CD4-positive, alpha-beta T cell treated with Interferon gamma for 1 hour (primary cell): ENCODE results near the gene TRIP13.

Source experiments
- DNase-seq: peaks from one replicate; pipeline ENCODE4 v3.0.0-alpha.2; 2020

The TRIP13 gene

GRCh38 chr5:943201-943917 is 50.7 kb downstream of the TRIP13 start:
- no peak for DNase-seq

GRCh38 chr5:943918-944620 is 51.4 kb downstream of the TRIP13 start:
- DNase-seq: no peak

- DNase-seq: no peak
These were observed 51.9 kb downstream of the TRIP13 start for GRCh38 chr5:944621-944927.

- no peak for DNase-seq
These were observed 52.5 kb downstream of the TRIP13 start for GRCh38 chr5:944992-945685.

GRCh38 chr5:945691-946551 is 53.2 kb downstream of the TRIP13 start:
- DNase-seq: no peak

- no peak for DNase-seq
These were observed 54.3 kb downstream of the TRIP13 start for GRCh38 chr5:946720-947625.

- no peak for DNase-seq
These were observed 55.2 kb downstream of the TRIP13 start for GRCh38 chr5:947626-948471.

GRCh38 chr5:948472-949274 is 56.0 kb downstream of the TRIP13 start:
- no peak for DNase-seq

- no peak for DNase-seq
These were observed 56.5 kb downstream of the TRIP13 start for GRCh38 chr5:949275-949543.

GRCh38 chr5:949815-950560 is 57.3 kb downstream of the TRIP13 start:
- no peak for DNase-seq

GRCh38 chr5:951940-952596 is 59.4 kb downstream of the TRIP13 start:
- no peak for DNase-seq

- no peak for DNase-seq
These were observed 60.0 kb downstream of the TRIP13 start for GRCh38 chr5:952597-953271.

GRCh38 chr5:953535-954449 is 61.1 kb downstream of the TRIP13 start:
- no peak for DNase-seq

GRCh38 chr5:955886-956761 is 63.4 kb downstream of the TRIP13 start:
- DNase-seq: no peak

- DNase-seq: no peak
These were observed 64.5 kb downstream of the TRIP13 start for GRCh38 chr5:956941-957747.
